KOPT-K1 (cell line): ENCODE data around the gene IQGAP2.

Source experiments
- H3K27ac ChIP-seq: fragments of 200-600 bp; sonication (generic); 2 replicates; pipeline ENCODE4 v1.5.1; 2016; ENCODE audit warnings: antibody characterized with exemption, mild to moderate bottlenecking, low read depth, low read length; ENCODE audit not compliant: poor library complexity, severe bottlenecking
- H3K36me3 ChIP-seq: fragments of 200-600 bp; sonication (generic); 2 replicates; pipeline ENCODE4 v1.5.1; 2017; ENCODE audit warnings: antibody characterized with exemption, mild to moderate bottlenecking, low read length, moderate library complexity; ENCODE audit not compliant: insufficient read depth
- H3K9me3 ChIP-seq: fragments of 200-600 bp; sonication (generic); 2 replicates; pipeline ENCODE4 v1.5.1; 2017; ENCODE audit warnings: antibody characterized with exemption, low read length, mild to moderate bottlenecking; ENCODE audit not compliant: insufficient read depth, poor library complexity, severe bottlenecking

The IQGAP2 gene

DNA sequence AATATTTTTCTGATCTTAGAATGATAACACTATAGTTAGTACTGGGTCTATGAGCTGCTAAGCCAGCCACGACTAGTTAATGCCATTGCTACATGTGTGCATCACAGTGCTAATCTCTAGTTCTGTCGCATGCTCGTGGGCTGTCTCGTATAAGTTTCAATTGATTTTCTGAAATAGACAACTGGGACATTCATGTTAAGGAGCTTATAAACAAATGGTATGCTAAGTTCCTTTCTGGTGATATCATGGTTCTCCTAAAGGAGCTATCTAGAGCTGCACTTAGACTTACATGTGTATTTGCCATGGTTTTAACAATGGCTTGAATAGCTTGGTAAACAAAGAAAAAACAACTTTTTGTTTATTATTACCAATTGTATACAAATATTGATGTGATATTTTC lies 173.9 kb downstream of the IQGAP2 start:
- Histone ChIP-seq H3K36me3 (no peaks in the 10 kb centered on the region; the same call in 1 of the 2 replicates), H3K9me3 (no peaks in the 10 kb centered on the region), H3K27ac (no peak overlapping the region)

DNA sequence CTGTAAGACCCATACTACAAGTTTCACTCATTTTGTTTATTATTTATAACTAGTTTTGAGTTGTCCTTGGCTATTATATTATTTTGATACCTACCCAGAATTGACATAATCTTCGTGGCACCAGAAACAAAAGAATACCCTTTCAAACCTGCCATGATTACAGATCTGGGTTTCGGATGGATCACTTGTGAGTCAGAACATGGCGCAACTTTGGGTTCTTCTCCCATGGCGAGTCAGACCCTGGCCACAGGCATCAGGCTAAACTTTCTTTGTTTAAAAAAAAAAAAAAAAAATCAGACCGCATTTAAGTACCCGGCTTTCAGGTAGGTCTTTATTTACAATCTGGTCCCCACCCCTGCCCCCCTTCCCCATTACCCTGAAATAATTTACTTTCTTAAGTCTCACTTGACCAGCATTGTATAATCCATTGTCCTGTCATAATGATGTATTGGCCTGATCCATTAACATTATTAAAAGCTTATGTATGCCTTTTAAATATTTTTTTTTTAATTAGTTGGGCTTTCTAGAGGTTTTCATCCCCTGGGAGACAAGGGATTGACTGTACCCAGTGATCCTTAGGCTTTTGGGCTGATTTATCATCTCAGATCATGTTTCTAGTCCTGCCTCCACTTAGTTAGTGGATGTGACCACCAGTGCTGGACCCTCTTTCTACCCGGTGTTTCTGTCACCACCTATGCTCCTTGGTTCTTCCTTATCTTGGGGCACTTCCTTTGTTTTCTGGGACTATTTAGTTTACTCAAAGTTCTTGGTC lies 176.3 kb downstream of the IQGAP2 start:
- no peaks in the 10 kb centered on the region for H3K9me3 ChIP-seq
- no peaks in the 10 kb centered on the region; the same call in none of the 2 replicates for H3K36me3 ChIP-seq
- H3K27ac ChIP-seq, result no peak overlapping the region

- Histone ChIP-seq H3K36me3 (no peaks in the 10 kb centered on the region; the same call in none of the 2 replicates), H3K27ac (no peak overlapping the region), H3K9me3 (no peaks in the 10 kb centered on the region)
These were observed 177.9 kb downstream of the IQGAP2 start for GRCh38 chr5:76580981-76581380.

GRCh38 chr5:76582230-76583162 lies 179.4 kb downstream of the IQGAP2 start:
- no peaks in the 10 kb centered on the region for H3K9me3 ChIP-seq
- H3K27ac ChIP-seq, result no peak overlapping the region
- H3K36me3 ChIP-seq, result no peaks in the 10 kb centered on the region; the same call in 1 of the 2 replicates

DNA sequence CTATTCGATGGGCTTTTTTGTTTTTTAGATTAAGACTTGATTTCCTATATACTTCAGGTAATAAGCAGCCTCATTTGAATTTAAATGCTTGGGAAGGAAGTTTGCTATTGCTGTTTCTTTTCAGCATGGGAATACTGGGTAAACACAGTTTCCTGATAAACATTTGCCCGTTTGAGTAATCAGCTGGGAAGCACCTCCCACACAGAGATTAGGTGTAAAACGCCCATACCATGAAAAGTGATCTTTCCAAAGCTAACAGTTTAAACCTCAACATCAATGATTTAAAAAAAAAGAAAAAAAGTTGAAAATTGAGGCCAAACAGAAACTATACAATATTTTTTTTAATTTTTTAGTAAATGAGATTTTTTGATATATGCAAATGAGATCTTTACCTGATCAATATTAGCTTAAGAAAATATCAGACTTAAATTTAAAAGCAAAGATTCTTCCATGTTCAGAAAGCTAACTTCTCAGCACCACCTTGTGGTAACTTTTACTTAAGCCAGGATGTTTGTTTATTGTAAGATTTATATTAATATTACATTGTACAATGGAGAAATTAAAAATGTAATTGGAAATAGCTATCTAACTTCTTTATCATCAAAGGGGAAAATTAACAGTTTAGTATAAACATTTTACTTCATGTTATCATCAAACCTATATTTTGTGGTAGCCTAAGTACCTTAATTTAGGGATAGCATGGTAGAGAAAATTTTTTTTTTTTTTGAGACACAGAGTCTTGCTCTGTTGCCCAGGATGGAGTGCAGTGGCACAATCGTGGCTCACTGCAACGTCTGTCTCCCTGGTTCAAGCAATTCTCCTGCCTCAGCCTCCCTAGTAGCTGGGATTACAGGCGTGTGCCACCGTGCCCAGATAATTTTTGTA lies 180.3 kb downstream of the IQGAP2 start:
- no peaks in the 10 kb centered on the region for H3K9me3 ChIP-seq
- H3K36me3 ChIP-seq, result no peaks in the 10 kb centered on the region; the same call in 1 of the 2 replicates
- H3K27ac ChIP-seq, result no peak overlapping the region

DNA sequence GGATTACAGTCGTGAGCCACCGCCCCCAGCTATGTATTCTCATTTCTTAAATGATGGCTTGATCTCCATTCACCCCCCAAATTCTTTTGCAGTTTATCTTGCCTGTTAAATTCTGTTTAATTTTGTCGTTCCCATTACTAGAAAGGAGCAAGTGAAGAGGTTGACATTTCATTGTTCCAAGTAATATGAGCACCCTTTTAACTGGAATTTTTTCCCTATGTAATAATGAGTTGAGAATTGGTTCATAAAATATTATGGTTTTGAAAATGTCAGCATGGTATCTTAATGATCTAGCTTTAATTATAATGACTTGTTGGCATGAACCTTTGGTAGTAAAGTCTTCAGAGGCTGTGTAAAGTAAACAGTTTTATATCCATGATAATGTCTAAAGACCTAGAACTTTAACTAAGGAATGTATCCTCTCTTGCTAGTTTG lies 182.7 kb downstream of the IQGAP2 start:
- H3K36me3 ChIP-seq, result peaks cover 16% of the 10 kb centered on the region
- H3K27ac ChIP-seq, result no peak overlapping the region

DNA sequence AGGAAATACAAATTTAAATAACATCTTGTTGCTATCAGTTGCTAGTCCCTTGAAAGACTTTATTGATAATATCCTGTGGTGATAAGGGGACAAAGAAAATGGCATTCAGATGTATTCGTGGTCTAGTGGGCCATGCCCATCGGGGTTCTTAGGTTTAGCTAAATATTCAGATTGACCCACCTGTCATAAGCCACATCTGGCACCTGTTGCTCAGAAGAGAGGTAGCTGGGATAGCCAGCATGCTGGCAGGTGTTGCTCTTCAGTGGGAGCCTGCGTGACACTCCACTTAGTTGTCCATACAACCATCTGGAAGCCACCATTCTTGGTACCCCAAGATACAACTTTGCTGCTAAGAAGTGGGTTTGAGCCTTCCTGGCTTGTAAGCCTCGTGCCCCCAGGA lies 183.4 kb downstream of the IQGAP2 start:
- Histone ChIP-seq H3K9me3 (no peaks in the 10 kb centered on the region), H3K36me3 (peaks cover 16% of the 10 kb centered on the region), H3K27ac (no peak overlapping the region)

More for the DNA sequence above, 182.7 kb downstream of the IQGAP2 start:
- no peaks in the 10 kb centered on the region for H3K9me3 ChIP-seq

GRCh38 chr5:76590027-76590426 lies 186.9 kb downstream of the IQGAP2 start:
- Histone ChIP-seq H3K36me3 (peaks cover 33% of the 10 kb centered on the region), H3K27ac (no peak overlapping the region), H3K9me3 (no peaks in the 10 kb centered on the region)

DNA sequence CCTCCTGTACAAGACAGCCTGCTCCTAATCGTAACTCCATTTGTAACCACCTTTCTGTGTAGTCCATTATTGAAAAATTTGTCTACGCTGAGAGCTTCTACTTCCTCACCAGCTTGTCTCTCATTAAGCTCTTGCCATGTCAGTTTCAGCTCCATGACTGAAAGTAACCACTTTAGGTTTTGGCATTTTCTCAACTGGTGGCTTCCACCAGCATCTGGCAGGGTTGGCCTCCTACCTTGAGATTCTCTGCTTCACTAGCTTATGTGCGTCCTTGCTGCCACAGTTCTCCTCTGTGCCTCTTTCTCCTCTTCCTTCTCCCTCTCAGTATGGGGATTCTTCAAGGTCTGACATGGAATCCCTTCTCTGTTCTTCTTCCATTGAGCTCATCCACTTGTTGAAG lies 188.3 kb downstream of the IQGAP2 start:
- peaks cover 41% of the 10 kb centered on the region for H3K36me3 ChIP-seq
- H3K27ac ChIP-seq, result no peak overlapping the region
- no peaks in the 10 kb centered on the region for H3K9me3 ChIP-seq

GRCh38 chr5:76592692-76593091 lies 189.6 kb downstream of the IQGAP2 start:
- H3K27ac ChIP-seq, result no peak overlapping the region
- peaks cover 53% of the 10 kb centered on the region for H3K36me3 ChIP-seq
- H3K9me3 ChIP-seq, result no peaks in the 10 kb centered on the region

GRCh38 chr5:76594107-76594506 lies 191.0 kb downstream of the IQGAP2 start:
- peaks cover 53% of the 10 kb centered on the region for H3K36me3 ChIP-seq
- H3K9me3 ChIP-seq, result no peaks in the 10 kb centered on the region
- no peak overlapping the region for H3K27ac ChIP-seq

GRCh38 chr5:76595755-76596481 lies 192.8 kb downstream of the IQGAP2 start:
- H3K9me3 ChIP-seq, result no peaks in the 10 kb centered on the region
- H3K27ac ChIP-seq, result no peak overlapping the region
- H3K36me3 ChIP-seq, result peaks cover 43% of the 10 kb centered on the region

- peaks cover 38% of the 10 kb centered on the region; the same call in 1 of the 2 replicates for H3K36me3 ChIP-seq
- H3K9me3 ChIP-seq, result no peaks in the 10 kb centered on the region
- no peak overlapping the region for H3K27ac ChIP-seq
These were observed 195.4 kb downstream of the IQGAP2 start for GRCh38 chr5:76598531-76598930.

GRCh38 chr5:76600716-76601115 lies 197.6 kb downstream of the IQGAP2 start:
- no peak overlapping the region for H3K27ac ChIP-seq
- H3K9me3 ChIP-seq, result no peaks in the 10 kb centered on the region
- peaks cover 42% of the 10 kb centered on the region; the same call in 1 of the 2 replicates for H3K36me3 ChIP-seq
